ENCODE data around the gene PIAS4. TPM values are rescaled to one million over a fixed set of nuclear protein-coding genes. Genes with fewer than 3 reads are reported as not detected.

PIAS4 gene
- total RNA-seq, 4 donors from 2014 or later = 23.0 to 32.4 (median 26.3) TPM

DNA sequence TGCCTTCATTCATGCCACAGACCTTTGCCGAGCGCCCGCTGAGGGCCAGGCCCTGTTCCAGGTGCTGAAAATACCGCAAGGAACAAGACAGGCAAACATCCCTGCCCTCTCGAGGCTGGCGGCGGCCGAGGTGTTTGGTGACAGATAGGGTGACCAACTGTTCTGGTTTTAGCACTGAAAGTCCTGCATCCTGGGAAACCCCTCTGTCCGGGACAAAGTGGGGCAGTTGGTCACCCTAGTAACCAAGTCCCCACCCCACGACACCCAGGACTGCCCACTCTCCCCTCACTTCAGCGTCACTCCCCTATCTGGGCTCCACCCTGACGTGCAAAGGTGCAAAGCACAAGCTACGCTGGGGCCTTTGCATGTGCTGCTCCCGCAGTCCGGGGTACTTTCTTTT is 41.9 kb downstream of the PIAS4 start:
- Histone ChIP-seq H3K4me1 (peaks cover 0 to 78% (median 34%) of the 10 kb centered on the region in 4 donors), H3K27ac (peak overlapping the region in 3 of 4 donors; percentile 26 to 82 (median 52)), H3K4me3 (no peak overlapping the region), H3K9me3 (no peaks in the 10 kb centered on the region), H3K36me3 (peaks cover 12 to 75% (median 17%) of the 10 kb centered on the region in 3 donors), H3K27me3 (no peaks in the 10 kb centered on the region)
- 69 to 72% methylated on average over 15 of the region's 15 CpGs for WGBS, 2 donors
- TF ChIP-seq POLR2A (IDR thresholded peaks at IDR 0.05) (no peak), EP300 (IDR thresholded peaks at IDR 0.05) (no peak), CTCF (IDR thresholded peaks at IDR 0.05) (no peak)
- no peak for DNase-seq (ENCODE audit: low spot score in 2 of 2)

- WGBS, 2 donors = 60 to 62% methylated on average over 14 to 15 of the region's 15 CpGs
- H3K27ac ChIP-seq = peak overlapping the region; percentile 46 to 91 (median 85)
- no peaks in the 10 kb centered on the region for H3K9me3 ChIP-seq
- no peak for DNase-seq (ENCODE audit: low spot score in 2 of 2)
- TF ChIP-seq POLR2A (IDR thresholded peaks at IDR 0.05) (no peak), CTCF (IDR thresholded peaks at IDR 0.05) (no peak), EP300 (IDR thresholded peaks at IDR 0.05) (no peak)
- H3K4me3 ChIP-seq = peak overlapping the region in 3 of 4 donors; percentile 3 to 20 (median 11)
- peaks cover 16 to 83% (median 20%) of the 10 kb centered on the region in 3 donors for H3K36me3 ChIP-seq
- peaks cover 0 to 78% (median 25%) of the 10 kb centered on the region in 4 donors for H3K4me1 ChIP-seq
- H3K27me3 ChIP-seq = no peaks in the 10 kb centered on the region
Measured at GRCh38 chr19:4051175-4052101, 43.9 kb downstream of the PIAS4 start.

DNA sequence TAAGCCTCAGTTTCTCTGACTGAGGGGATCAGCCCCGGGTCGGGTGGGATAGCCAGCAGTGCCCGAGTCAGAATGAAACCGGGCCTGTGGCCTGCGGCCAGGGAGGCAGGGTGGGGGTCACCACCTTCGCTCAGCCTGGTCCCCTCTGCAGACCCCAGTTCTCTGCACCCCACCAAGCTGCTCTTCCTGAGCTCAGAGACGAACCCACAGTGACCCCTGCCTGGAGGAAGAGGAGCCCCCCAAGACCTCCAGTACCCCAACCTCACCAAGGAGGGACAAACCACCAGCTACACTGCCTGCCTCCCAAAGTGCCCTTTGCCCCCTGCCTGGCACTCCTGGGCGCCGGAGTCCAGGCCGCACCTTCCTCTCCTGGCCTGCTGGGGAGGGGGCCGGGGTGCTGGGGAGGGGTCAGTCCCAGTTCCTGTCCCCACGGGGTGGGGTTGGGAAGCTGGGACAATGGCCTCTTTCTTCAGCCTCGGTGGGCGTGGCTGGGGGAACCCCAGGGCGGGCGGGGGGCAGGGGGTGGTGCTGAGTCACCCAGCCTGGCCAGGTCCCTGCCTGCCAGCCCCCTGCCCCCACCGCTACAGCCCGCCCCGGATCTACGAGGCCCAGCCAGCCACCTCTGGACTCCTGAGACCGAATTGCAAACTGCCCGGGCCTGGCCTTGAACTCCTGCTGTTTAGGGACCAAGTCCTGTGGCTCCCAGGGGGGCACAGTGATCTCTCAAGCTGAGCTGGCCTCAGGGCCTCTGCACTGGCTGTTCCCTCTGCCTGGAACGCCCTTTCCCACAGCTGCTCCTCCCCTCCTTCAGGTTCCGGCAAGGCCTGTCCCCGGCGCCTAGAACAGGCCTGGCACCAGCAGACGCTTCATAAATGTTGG is 44.8 kb downstream of the PIAS4 start:
- 31 to 37% methylated on average over 14 to 19 of the region's 27 CpGs for WGBS, 2 donors
- Histone ChIP-seq H3K36me3 (peaks cover 16 to 79% (median 17%) of the 10 kb centered on the region in 3 donors), H3K9me3 (no peaks in the 10 kb centered on the region), H3K27ac (peak overlapping the region; percentile 46 to 91 (median 85)), H3K4me1 (peaks cover 0 to 79% (median 27%) of the 10 kb centered on the region in 4 donors), H3K27me3 (no peaks in the 10 kb centered on the region), H3K4me3 (peak overlapping the region in 3 of 4 donors; percentile 3 to 20 (median 11))
- DNase-seq (ENCODE audit: low spot score in 2 of 2) = no peak
- no peak for TF ChIP-seq POLR2A (IDR thresholded peaks at IDR 0.05)
- TF ChIP-seq CTCF (IDR thresholded peaks at IDR 0.05) = no peak
- TF ChIP-seq EP300 (IDR thresholded peaks at IDR 0.05) = no peak

- Histone ChIP-seq H3K4me3 (peak overlapping the region in 1 of 4 donors; percentile 20), H3K27me3 (no peaks in the 10 kb centered on the region), H3K9me3 (no peaks in the 10 kb centered on the region), H3K27ac (peak overlapping the region; percentile 46 to 91 (median 85)), H3K36me3 (peaks cover 15 to 74% (median 16%) of the 10 kb centered on the region in 3 donors), H3K4me1 (peaks cover 0 to 81% (median 32%) of the 10 kb centered on the region in 4 donors)
- 23 to 28% methylated on average over 8 to 13 of the region's 13 CpGs for WGBS, 2 donors
- DNase-seq (ENCODE audit: low spot score in 2 of 2) = no peak
- TF ChIP-seq EP300 (IDR thresholded peaks at IDR 0.05) = no peak
- TF ChIP-seq POLR2A (IDR thresholded peaks at IDR 0.05) = no peak
- TF ChIP-seq CTCF (IDR thresholded peaks at IDR 0.05) = no peak
Measured at GRCh38 chr19:4052993-4053422, 45.5 kb downstream of the PIAS4 start.
